GM23338 (cell line): ENCODE measurements around the gene DROSHA. TPM values are rescaled to one million over a fixed set of nuclear protein-coding genes. Genes with fewer than 3 reads are reported as not detected.

Source experiments
- ATAC-seq: fragments of 200-7000 bp; cut with Tn5 transposase; 3 replicates; pipeline ENCODE4 v1.9.1; 2020
- DNase-seq: peaks from one replicate; pipeline ENCODE4 v3.0.0-alpha.2; 2015; ENCODE audit warnings: low spot score
- H2AFZ ChIP-seq: fragments of 200-600 bp; sonication (generic); 2 replicates; pipeline ENCODE4 v1.8.0; 2016; ENCODE audit warnings: antibody characterized with exemption, mild to moderate bottlenecking, moderate library complexity
- H3F3A ChIP-seq: fragments of 200-600 bp; sonication (generic); replicated peaks from 2 replicates; pipeline ENCODE4 v1.8.0; 2017; ENCODE audit warnings: antibody characterized with exemption, mixed run types, low read depth
- H3K27ac ChIP-seq: fragments of 200-600 bp; sonication (generic); 2 replicates; pipeline ENCODE4 v1.6.1; 2016; ENCODE audit warnings: low read depth
- H3K27me3 ChIP-seq: fragments of 200-600 bp; sonication (generic); 2 replicates; pipeline ENCODE4 v1.8.0; 2016; ENCODE audit warnings: mild to moderate bottlenecking, mixed run types, moderate library complexity; ENCODE audit not compliant: insufficient read depth
- H3K36me3 ChIP-seq: fragments of 200-600 bp; sonication (generic); 2 replicates; pipeline ENCODE4 v1.8.0; 2016; ENCODE audit warnings: mild to moderate bottlenecking; ENCODE audit not compliant: insufficient read depth
- H3K4me1 ChIP-seq: fragments of 200-600 bp; sonication (generic); 2 replicates; pipeline ENCODE4 v1.8.0; 2016; ENCODE audit warnings: mild to moderate bottlenecking, moderate library complexity; ENCODE audit not compliant: insufficient read depth
- H3K4me2 ChIP-seq: fragments of 200-600 bp; sonication (generic); 2 replicates; pipeline ENCODE4 v1.7.1; 2017; ENCODE audit warnings: mixed run types
- H3K4me3 ChIP-seq: fragments of 200-600 bp; sonication (generic); 2 replicates; pipeline ENCODE4 v1.6.1; 2016; ENCODE audit warnings: mixed run types
- H3K79me2 ChIP-seq: fragments of 200-600 bp; sonication (generic); replicated peaks from 2 replicates; pipeline ENCODE4 v1.8.0; 2017; ENCODE audit warnings: mild to moderate bottlenecking; ENCODE audit not compliant: insufficient read depth
- H3K9me2 ChIP-seq: fragments of 200-600 bp; sonication (generic); 2 replicates; pipeline ENCODE4 v1.8.0; 2017; ENCODE audit not compliant: insufficient read depth
- H4K20me1 ChIP-seq: fragments of 200-600 bp; sonication (generic); replicated peaks from 2 replicates; pipeline ENCODE4 v1.8.0; 2017; ENCODE audit warnings: mild to moderate bottlenecking; ENCODE audit not compliant: insufficient read depth
- H3K27ac Mint-ChIP-seq: 2 replicates; pipeline ENCODE4 v1.8.0; 2020; ENCODE audit warnings: inconsistent platforms, mild to moderate bottlenecking, moderate library complexity, mixed read lengths
- H3K27me3 Mint-ChIP-seq: 3 replicates; pipeline ENCODE4 v1.8.0; 2022; ENCODE audit warnings: low read depth, mild to moderate bottlenecking, moderate library complexity, mixed read lengths, inconsistent platforms; ENCODE audit not compliant: insufficient read depth, poor library complexity
- H3K36me3 Mint-ChIP-seq: 3 replicates; pipeline ENCODE4 v1.8.0; 2021; ENCODE audit warnings: low read depth, mild to moderate bottlenecking, inconsistent platforms, moderate library complexity, mixed read lengths
- H3K4me1 Mint-ChIP-seq: 3 replicates; pipeline ENCODE4 v1.8.0; 2020; ENCODE audit warnings: mild to moderate bottlenecking, inconsistent platforms, mixed read lengths
- H3K4me3 Mint-ChIP-seq: 3 replicates; pipeline ENCODE4 v1.8.0; 2021; ENCODE audit warnings: moderate library complexity, mild to moderate bottlenecking, inconsistent platforms, mixed read lengths
- H3K9me3 Mint-ChIP-seq: 3 replicates; pipeline ENCODE4 v1.8.0; 2020; ENCODE audit warnings: moderate library complexity, mild to moderate bottlenecking, inconsistent platforms, mixed read lengths
- CREB1 ChIP-seq: fragments of 250-450 bp; sonication (Bioruptor Pico); IDR thresholded peaks from 2 replicates; pipeline ENCODE4 v1.5.0; 2020; ENCODE audit warnings: low read depth, mild to moderate bottlenecking, moderate library complexity
- ETS1 ChIP-seq: IDR thresholded peaks from 2 replicates; pipeline ENCODE4 v1.6.1; 2016; ENCODE audit warnings: antibody characterized with exemption
- EZH2phosphoT487 ChIP-seq: fragments of 200-600 bp; sonication (generic); IDR thresholded peaks from one replicate; pipeline ENCODE4 v1.8.1; 2018; ENCODE audit warnings: antibody characterized with exemption; ENCODE audit not compliant: unreplicated experiment
- JUNB ChIP-seq: IDR thresholded peaks from one replicate; pipeline ENCODE4 v1.6.1; 2016; ENCODE audit warnings: antibody characterized with exemption; ENCODE audit not compliant: unreplicated experiment
- REST ChIP-seq: IDR thresholded peaks from one replicate; pipeline ENCODE4 v1.6.1; 2018; ENCODE audit warnings: antibody characterized with exemption; ENCODE audit not compliant: unreplicated experiment
- STAT1 ChIP-seq: IDR thresholded peaks from one replicate; pipeline ENCODE4 v1.6.1; 2016; ENCODE audit warnings: antibody characterized with exemption; ENCODE audit not compliant: unreplicated experiment
- ZNF114 ChIP-seq: fragments of 250-450 bp; sonication (Bioruptor Pico); IDR thresholded peaks from 2 replicates; pipeline ENCODE4 v1.5.0; 2020; ENCODE audit warnings: mild to moderate bottlenecking, moderate library complexity
- ZNF331 ChIP-seq: fragments of 250-450 bp; sonication (Bioruptor Pico); IDR thresholded peaks from 2 replicates; pipeline ENCODE4 v1.5.0; 2020; ENCODE audit warnings: low read depth, mild to moderate bottlenecking, moderate library complexity
- ZNF462 ChIP-seq: fragments of 250-450 bp; sonication (Bioruptor Pico); IDR thresholded peaks from 2 replicates; pipeline ENCODE4 v1.5.0; 2020; ENCODE audit warnings: mild to moderate bottlenecking, moderate library complexity
- polyA plus RNA-seq: library from polyadenylated mRNA; unstranded; fragments of >200 nt; fragmentation: Nextera tagmentation; extraction: Ambion mirVana; gene quantifications from 2 replicates; pipeline ENCODE4 v1.2.1, GENCODE V29; 2016
- total RNA-seq: library from RNA; depleted of rRNA; stranded (reverse); fragments of >200 nt; shearing (Covaris generic); gene quantifications from 2 replicates; pipeline ENCODE4 v1.2.3, GENCODE V29; 2014

Gene DROSHA
- total and polyA plus RNA-seq, 2 experiments from 2014 or later = 70.6 to 87.8 TPM

GRCh38 chr5:31574772-31575171 is 42.9 kb upstream of the DROSHA start (continued):
- TF ChIP-seq JUNB (no peak), CREB1 (no peak), EZH2phosphoT487 (no peak), STAT1 (no peak)

GRCh38 chr5:31573494-31574142 is 41.7 kb upstream of the DROSHA start:
- Mint-ChIP-seq H3K27ac (no peak overlapping the region), H3K4me3 (no peak overlapping the region), H3K36me3 (no peaks in the 10 kb centered on the region), H3K27me3 (peaks cover 2% of the 10 kb centered on the region), H3K4me1 (no peaks in the 10 kb centered on the region; the same call in 2 of the 3 replicates), H3K9me3 (no peaks in the 10 kb centered on the region)
- Histone ChIP-seq H4K20me1 (no peaks in the 10 kb centered on the region), H3K4me3 (no peak overlapping the region), H3K36me3 (no peaks in the 10 kb centered on the region), H3K4me1 (no peaks in the 10 kb centered on the region), H3K27ac (no peak overlapping the region), H2AFZ (no peak overlapping the region), H3K9me2 (no peaks in the 10 kb centered on the region), H3K27me3 (no peaks in the 10 kb centered on the region), H3K79me2 (no peaks in the 10 kb centered on the region), H3K4me2 (no peak overlapping the region), H3F3A (no peaks in the 10 kb centered on the region)
- no peak for ATAC-seq
- no peak for DNase-seq
- TF ChIP-seq ZNF114 (no peak), CREB1 (no peak), ZNF462 (CRISPR knock-in tag) (no peak), JUNB (no peak), ZNF331 (CRISPR knock-in tag) (no peak), ETS1 (no peak), REST (no peak)
